Measurements from ENCODE around the gene TMCC1.

Gene TMCC1

DNA sequence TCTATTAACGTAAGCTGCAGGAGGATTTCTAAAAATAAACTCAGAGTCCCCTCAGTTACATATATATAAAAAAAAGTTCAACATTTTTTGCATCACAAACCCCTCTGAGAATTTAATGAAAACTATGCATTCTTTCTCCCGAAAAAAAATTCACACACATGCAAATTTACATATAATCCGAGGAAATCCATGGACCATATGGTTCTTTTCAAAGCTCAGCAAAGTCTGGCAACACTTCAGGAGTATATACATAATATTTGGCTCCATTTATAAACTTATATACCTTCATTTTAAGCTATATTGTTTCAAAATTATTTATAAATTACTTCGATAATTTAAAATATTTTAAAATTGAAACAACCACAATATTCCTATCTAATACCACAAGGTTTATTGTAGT is 146.4 kb downstream of the TMCC1 start:
- no peak for DNase-seq (ENCODE audit: low read depth)
- TF ChIP-seq, protein P1, sequence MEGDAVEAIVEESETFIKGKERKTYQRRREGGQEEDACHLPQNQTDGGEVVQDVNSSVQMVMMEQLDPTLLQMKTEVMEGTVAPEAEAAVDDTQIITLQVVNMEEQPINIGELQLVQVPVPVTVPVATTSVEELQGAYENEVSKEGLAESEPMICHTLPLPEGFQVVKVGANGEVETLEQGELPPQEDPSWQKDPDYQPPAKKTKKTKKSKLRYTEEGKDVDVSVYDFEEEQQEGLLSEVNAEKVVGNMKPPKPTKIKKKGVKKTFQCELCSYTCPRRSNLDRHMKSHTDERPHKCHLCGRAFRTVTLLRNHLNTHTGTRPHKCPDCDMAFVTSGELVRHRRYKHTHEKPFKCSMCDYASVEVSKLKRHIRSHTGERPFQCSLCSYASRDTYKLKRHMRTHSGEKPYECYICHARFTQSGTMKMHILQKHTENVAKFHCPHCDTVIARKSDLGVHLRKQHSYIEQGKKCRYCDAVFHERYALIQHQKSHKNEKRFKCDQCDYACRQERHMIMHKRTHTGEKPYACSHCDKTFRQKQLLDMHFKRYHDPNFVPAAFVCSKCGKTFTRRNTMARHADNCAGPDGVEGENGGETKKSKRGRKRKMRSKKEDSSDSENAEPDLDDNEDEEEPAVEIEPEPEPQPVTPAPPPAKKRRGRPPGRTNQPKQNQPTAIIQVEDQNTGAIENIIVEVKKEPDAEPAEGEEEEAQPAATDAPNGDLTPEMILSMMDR (IDR thresholded peaks at IDR 0.05; ENCODE audit: insufficient read depth, low read depth, low read length, missing control alignments) = no peak
- no peak overlapping the region for H3K4me3 ChIP-seq (ENCODE audit: low read length)

- DNase-seq (ENCODE audit: low read depth) = no peak
- no peak overlapping the region for H3K4me3 ChIP-seq (ENCODE audit: low read length)
- TF ChIP-seq, protein P1 (IDR thresholded peaks at IDR 0.05; ENCODE audit: insufficient read depth, low read depth, low read length, missing control alignments) = no peak
Measured at GRCh38 chr3:129746629-129747028, 146.9 kb downstream of the TMCC1 start.

GRCh38 chr3:129745253-129745652 is 148.3 kb downstream of the TMCC1 start:
- TF ChIP-seq, protein P1 (IDR thresholded peaks at IDR 0.05; ENCODE audit: insufficient read depth, low read depth, low read length, missing control alignments) = no peak
- DNase-seq (ENCODE audit: low read depth) = no peak
- H3K4me3 ChIP-seq (ENCODE audit: low read length) = no peak overlapping the region

DNA sequence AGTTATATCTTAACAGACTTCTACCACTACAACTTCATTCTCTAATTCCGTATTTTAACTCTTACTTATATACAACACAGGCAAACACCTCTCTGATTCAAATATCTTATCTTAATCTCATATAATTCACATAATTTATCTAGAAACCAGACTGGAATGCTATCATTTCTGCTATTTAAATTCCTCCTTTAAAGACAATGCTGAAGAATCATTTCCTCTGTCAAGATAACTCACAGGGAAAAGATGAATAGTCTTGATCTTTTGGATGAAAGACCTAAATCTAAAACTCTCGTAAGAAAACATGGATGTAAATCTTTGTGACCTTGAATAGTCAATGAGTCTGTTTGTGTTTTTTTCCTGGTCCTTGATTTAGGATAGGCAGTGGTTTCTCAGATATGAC is 151.7 kb downstream of the TMCC1 start:
- TF ChIP-seq, protein P1 (IDR thresholded peaks at IDR 0.05; ENCODE audit: insufficient read depth, low read depth, low read length, missing control alignments) = no peak
- no peak for DNase-seq (ENCODE audit: low read depth)
- no peak overlapping the region for H3K4me3 ChIP-seq (ENCODE audit: low read length)

- H3K4me3 ChIP-seq (ENCODE audit: low read length) = no peak overlapping the region
- no peak for DNase-seq (ENCODE audit: low read depth)
- TF ChIP-seq, protein P1 (IDR thresholded peaks at IDR 0.05; ENCODE audit: insufficient read depth, low read depth, low read length, missing control alignments) = no peak
Measured at GRCh38 chr3:129740090-129740489, 153.4 kb downstream of the TMCC1 start.

- no peak overlapping the region for H3K4me3 ChIP-seq (ENCODE audit: low read length)
- TF ChIP-seq, protein P1 (IDR thresholded peaks at IDR 0.05; ENCODE audit: insufficient read depth, low read depth, low read length, missing control alignments) = no peak
- no peak for DNase-seq (ENCODE audit: low read depth)
Measured at GRCh38 chr3:129739634-129740033, 153.9 kb downstream of the TMCC1 start.

GRCh38 chr3:129738172-129738571 is 155.3 kb downstream of the TMCC1 start:
- TF ChIP-seq, protein P1 (IDR thresholded peaks at IDR 0.05; ENCODE audit: insufficient read depth, low read depth, low read length, missing control alignments) = no peak

More at GRCh38 chr3:129738172-129738571, 155.3 kb downstream of the TMCC1 start:
- DNase-seq (ENCODE audit: low read depth) = no peak
- no peak overlapping the region for H3K4me3 ChIP-seq (ENCODE audit: low read length)
